Peyer's patch (tissue), 4 donors: ENCODE measurements around the gene PRDM5. TPM values are rescaled to one million over a fixed set of nuclear protein-coding genes. Genes with fewer than 3 reads are reported as not detected.

Experiments used
- DNase-seq, 3 donors: peaks; one replicate each; pipeline ENCODE4 v3.0.0-alpha.2; 2017 to 2019
- H3K27ac ChIP-seq, 4 donors: fragments of 200-600 bp; sonication (generic); one replicate each; pipeline ENCODE4 v1.5.1; 2016 to 2019
- H3K27me3 ChIP-seq, 2 donors: fragments of 200-600 bp; sonication (generic); one replicate each; pipeline ENCODE4 v1.5.1; 2019
- H3K36me3 ChIP-seq, 3 donors: fragments of 200-600 bp; sonication (generic); one replicate each; pipeline ENCODE4 v1.5.1; 2016 to 2019
- H3K4me1 ChIP-seq, 4 donors: fragments of 200-600 bp; sonication (generic); one replicate each; pipeline ENCODE4 v1.5.1; 2016 to 2019
- H3K4me3 ChIP-seq, 4 donors: fragments of 200-600 bp; sonication (generic); 1 replicate in 3 of 4; 2 replicates in 1 of 4; pipeline ENCODE4 v1.5.1; 2016 to 2019; ENCODE audit warnings: mild to moderate bottlenecking in 1 of 4
- H3K9me3 ChIP-seq, 4 donors: fragments of 200-600 bp; sonication (generic); one replicate each; pipeline ENCODE4 v1.5.1; 2016 to 2019; ENCODE audit warnings: mild to moderate bottlenecking in 1 of 4
- CTCF ChIP-seq, 6 experiments: fragments of 450-650 bp in 4 of 6; fragments of 200-600 bp in 2 of 6; sonication (generic) in 1 of 6; IDR thresholded peaks; one replicate each; pipeline ENCODE4 v1.5.1; 2017 to 2019; ENCODE audit warnings: antibody characterized with exemption in 6 of 6, mild to moderate bottlenecking in 3 of 6, moderate library complexity in 1 of 6
- POLR2A ChIP-seq, 2 donors: fragments of 450-650 bp; IDR thresholded peaks; one replicate each; pipeline ENCODE4 v1.5.1; 2017; ENCODE audit warnings: antibody characterized with exemption in 2 of 2, mild to moderate bottlenecking in 2 of 2, moderate library complexity in 2 of 2
- total RNA-seq, 4 donors: library from RNA; depleted of rRNA; stranded (reverse); fragments of >200 nt; gene quantifications; one replicate each; pipeline ENCODE4 v1.1.0, GENCODE V29; 2016

Gene PRDM5
- total RNA-seq, 4 donors from 2014 or later = 3.9 to 9.9 (median 5.3) TPM

- H3K4me3 ChIP-seq = no peak overlapping the region
- H3K36me3 ChIP-seq = no peaks in the 10 kb centered on the region
- H3K4me1 ChIP-seq = no peaks in the 10 kb centered on the region
- H3K9me3 ChIP-seq = no peaks in the 10 kb centered on the region
- DNase-seq = no peak
- H3K27ac ChIP-seq = no peak overlapping the region
- TF ChIP-seq CTCF (IDR thresholded peaks at IDR 0.05) (no peak), POLR2A (IDR thresholded peaks at IDR 0.05) (no peak)
- H3K27me3 ChIP-seq = no peaks in the 10 kb centered on the region
These were observed 145.1 kb downstream of the PRDM5 start for GRCh38 chr4:120777459-120777858.

- Histone ChIP-seq H3K27ac (no peak overlapping the region), H3K27me3 (no peaks in the 10 kb centered on the region), H3K4me3 (no peak overlapping the region), H3K9me3 (no peaks in the 10 kb centered on the region), H3K36me3 (no peaks in the 10 kb centered on the region), H3K4me1 (no peaks in the 10 kb centered on the region)
- no peak for DNase-seq
- TF ChIP-seq POLR2A (IDR thresholded peaks at IDR 0.05) (no peak), CTCF (IDR thresholded peaks at IDR 0.05) (no peak)
These were observed 147.1 kb downstream of the PRDM5 start for GRCh38 chr4:120775431-120775830.

- TF ChIP-seq CTCF (IDR thresholded peaks at IDR 0.05) = no peak
- no peak for TF ChIP-seq POLR2A (IDR thresholded peaks at IDR 0.05)
- no peaks in the 10 kb centered on the region for H3K36me3 ChIP-seq
- no peaks in the 10 kb centered on the region for H3K4me1 ChIP-seq
- H3K4me3 ChIP-seq = no peak overlapping the region
- DNase-seq = no peak
- H3K9me3 ChIP-seq = no peaks in the 10 kb centered on the region
- H3K27ac ChIP-seq = no peak overlapping the region
- no peaks in the 10 kb centered on the region for H3K27me3 ChIP-seq
These were observed 148.9 kb downstream of the PRDM5 start for GRCh38 chr4:120773641-120774040.

- Histone ChIP-seq H3K36me3 (no peaks in the 10 kb centered on the region), H3K27ac (no peak overlapping the region), H3K27me3 (no peaks in the 10 kb centered on the region), H3K9me3 (no peaks in the 10 kb centered on the region), H3K4me3 (no peak overlapping the region), H3K4me1 (no peaks in the 10 kb centered on the region)
- no peak for TF ChIP-seq POLR2A (IDR thresholded peaks at IDR 0.05)
- TF ChIP-seq CTCF (IDR thresholded peaks at IDR 0.05) = no peak
- DNase-seq = no peak
These were observed 150.6 kb downstream of the PRDM5 start for GRCh38 chr4:120771907-120772306.

GRCh38 chr4:120770897-120771296 lies 151.6 kb downstream of the PRDM5 start:
- TF ChIP-seq CTCF (IDR thresholded peaks at IDR 0.05) = no peak
- no peak for TF ChIP-seq POLR2A (IDR thresholded peaks at IDR 0.05)
- Histone ChIP-seq H3K27ac (no peak overlapping the region), H3K36me3 (no peaks in the 10 kb centered on the region), H3K4me1 (no peaks in the 10 kb centered on the region), H3K9me3 (no peaks in the 10 kb centered on the region), H3K27me3 (no peaks in the 10 kb centered on the region), H3K4me3 (no peak overlapping the region)
- no peak for DNase-seq

GRCh38 chr4:120769227-120769626 lies 153.3 kb downstream of the PRDM5 start:
- TF ChIP-seq CTCF (IDR thresholded peaks at IDR 0.05) (no peak), POLR2A (IDR thresholded peaks at IDR 0.05) (no peak)
- no peaks in the 10 kb centered on the region for H3K4me1 ChIP-seq
- no peaks in the 10 kb centered on the region for H3K27me3 ChIP-seq
- DNase-seq = no peak
- H3K36me3 ChIP-seq = no peaks in the 10 kb centered on the region
- H3K4me3 ChIP-seq = no peak overlapping the region
- no peaks in the 10 kb centered on the region for H3K9me3 ChIP-seq
- H3K27ac ChIP-seq = no peak overlapping the region
